Upper lobe of right lung (tissue), 1 donor: ENCODE measurements around the gene CEP131. TPM values are rescaled to one million over a fixed set of nuclear protein-coding genes. Genes with fewer than 3 reads are reported as not detected.

ENCODE experiments used
- ATAC-seq: fragments of 200-7000 bp; cut with Tn5 transposase; one replicate; pipeline ENCODE4 v1.9.1; 2020; ENCODE audit warnings: mild to moderate bottlenecking, moderate library complexity
- DNase-seq: peaks from one replicate; pipeline ENCODE4 v3.0.0-alpha.2; 2020
- H3K27ac ChIP-seq: fragments of 200-600 bp; one replicate; pipeline ENCODE4 v1.8.0; 2022
- H3K27me3 ChIP-seq: fragments of 200-600 bp; one replicate; pipeline ENCODE4 v1.8.0; 2022; ENCODE audit warnings: mild to moderate bottlenecking
- H3K36me3 ChIP-seq: fragments of 200-600 bp; one replicate; pipeline ENCODE4 v1.8.0; 2022
- H3K4me1 ChIP-seq: fragments of 200-600 bp; one replicate; pipeline ENCODE4 v1.8.0; 2022
- H3K4me3 ChIP-seq: fragments of 200-600 bp; one replicate; pipeline ENCODE4 v1.8.0; 2022; ENCODE audit warnings: mild to moderate bottlenecking
- H3K9me3 ChIP-seq: fragments of 200-600 bp; one replicate; pipeline ENCODE4 v1.8.0; 2022
- intact Hi-C: fragments of 100-400 bp; cut with DNase I; formaldehyde crosslinking; loops from one replicate; pipeline ENCODE4 v1.11.0; 2022
- total RNA-seq: library from RNA; stranded (reverse); fragmentation: NEBNext Ultra II Directional; extraction: Animal tissue kit (Norgen Biotek cat#: 25700); gene quantifications from one replicate; pipeline ENCODE4 v1.2.1, GENCODE V29; 2021
- TF ChIP-seq, protein P1 (sequence below): fragments of 200-600 bp; IDR thresholded peaks from one replicate; pipeline ENCODE4 v1.8.0; 2022; ENCODE audit warnings: antibody characterized with exemption
- donor health status: DM: no; HTN: yes; CAD: no; lungs with severe emphysema.

Gene CEP131
- total RNA-seq, 1 donor from 2014 or later = 7.5 TPM

DNA sequence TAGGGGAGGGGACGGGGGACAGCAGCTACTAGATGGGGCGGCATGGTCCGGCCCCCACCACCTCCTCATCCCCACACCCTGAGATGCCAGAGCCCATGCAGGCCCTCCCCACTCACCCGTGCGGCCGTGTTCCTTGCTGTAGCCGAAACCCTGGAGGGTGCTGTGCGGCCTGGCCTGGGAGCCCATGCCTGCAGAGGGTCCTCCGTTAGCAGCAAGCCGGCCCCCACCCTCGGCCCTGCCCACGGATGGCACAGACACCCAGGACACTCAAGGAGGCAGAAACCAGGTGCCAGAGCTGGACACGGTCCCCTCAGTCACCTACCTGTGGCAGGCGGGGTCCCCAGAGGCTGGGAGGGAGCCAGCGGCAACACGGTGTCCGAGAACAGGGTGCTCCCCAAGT lies 10.6 kb upstream of the CEP131 start:
- Histone ChIP-seq H3K9me3 (no peaks in the 10 kb centered on the region), H3K27me3 (no peaks in the 10 kb centered on the region), H3K4me1 (peaks cover 13% of the 10 kb centered on the region), H3K27ac (no peak overlapping the region), H3K36me3 (peaks cover 39% of the 10 kb centered on the region), H3K4me3 (no peak overlapping the region)
- TF ChIP-seq, protein P1, sequence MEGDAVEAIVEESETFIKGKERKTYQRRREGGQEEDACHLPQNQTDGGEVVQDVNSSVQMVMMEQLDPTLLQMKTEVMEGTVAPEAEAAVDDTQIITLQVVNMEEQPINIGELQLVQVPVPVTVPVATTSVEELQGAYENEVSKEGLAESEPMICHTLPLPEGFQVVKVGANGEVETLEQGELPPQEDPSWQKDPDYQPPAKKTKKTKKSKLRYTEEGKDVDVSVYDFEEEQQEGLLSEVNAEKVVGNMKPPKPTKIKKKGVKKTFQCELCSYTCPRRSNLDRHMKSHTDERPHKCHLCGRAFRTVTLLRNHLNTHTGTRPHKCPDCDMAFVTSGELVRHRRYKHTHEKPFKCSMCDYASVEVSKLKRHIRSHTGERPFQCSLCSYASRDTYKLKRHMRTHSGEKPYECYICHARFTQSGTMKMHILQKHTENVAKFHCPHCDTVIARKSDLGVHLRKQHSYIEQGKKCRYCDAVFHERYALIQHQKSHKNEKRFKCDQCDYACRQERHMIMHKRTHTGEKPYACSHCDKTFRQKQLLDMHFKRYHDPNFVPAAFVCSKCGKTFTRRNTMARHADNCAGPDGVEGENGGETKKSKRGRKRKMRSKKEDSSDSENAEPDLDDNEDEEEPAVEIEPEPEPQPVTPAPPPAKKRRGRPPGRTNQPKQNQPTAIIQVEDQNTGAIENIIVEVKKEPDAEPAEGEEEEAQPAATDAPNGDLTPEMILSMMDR = no peak
- intact Hi-C loops = no loop called here
- no peak for DNase-seq
- ATAC-seq = no peak

DNA sequence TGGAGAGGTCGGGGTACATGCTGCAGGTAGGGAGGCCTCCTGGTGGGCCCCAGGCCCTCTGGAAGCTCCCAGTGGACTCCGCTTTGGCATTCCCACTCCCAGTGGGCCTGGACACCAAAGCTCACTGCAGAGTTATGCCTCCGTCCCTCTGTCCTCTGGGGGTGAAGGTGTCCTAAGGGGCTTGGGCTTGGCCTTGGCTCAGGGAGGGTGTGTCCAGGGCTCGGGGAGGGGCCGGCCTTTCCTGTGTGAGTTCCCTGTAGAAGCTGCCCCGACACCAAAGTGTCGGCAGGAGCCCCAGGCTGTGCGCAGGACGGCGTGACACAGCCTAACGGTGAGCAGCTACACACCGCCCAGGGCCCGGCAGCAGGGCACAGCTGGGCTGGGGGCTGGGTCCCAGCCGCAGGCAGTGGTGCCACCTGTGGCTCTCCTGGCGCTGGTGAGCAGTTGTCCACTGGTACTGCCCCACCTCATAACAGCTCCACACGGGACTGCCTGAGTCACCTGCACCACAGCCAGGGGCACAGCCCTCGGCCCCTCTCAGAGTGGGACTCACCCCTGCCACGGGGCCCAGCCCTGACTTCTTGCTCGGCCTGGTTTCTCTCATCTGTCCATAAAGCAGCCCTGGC lies 10.0 kb upstream of the CEP131 start:
- Histone ChIP-seq H3K9me3 (no peaks in the 10 kb centered on the region), H3K27ac (no peak overlapping the region), H3K36me3 (peaks cover 39% of the 10 kb centered on the region), H3K27me3 (no peaks in the 10 kb centered on the region), H3K4me3 (no peak overlapping the region), H3K4me1 (peaks cover 8% of the 10 kb centered on the region)
- TF ChIP-seq, protein P1 = no peak
- DNase-seq (no peak), ATAC-seq (no peak)
- intact Hi-C loops = no loop called here

DNA sequence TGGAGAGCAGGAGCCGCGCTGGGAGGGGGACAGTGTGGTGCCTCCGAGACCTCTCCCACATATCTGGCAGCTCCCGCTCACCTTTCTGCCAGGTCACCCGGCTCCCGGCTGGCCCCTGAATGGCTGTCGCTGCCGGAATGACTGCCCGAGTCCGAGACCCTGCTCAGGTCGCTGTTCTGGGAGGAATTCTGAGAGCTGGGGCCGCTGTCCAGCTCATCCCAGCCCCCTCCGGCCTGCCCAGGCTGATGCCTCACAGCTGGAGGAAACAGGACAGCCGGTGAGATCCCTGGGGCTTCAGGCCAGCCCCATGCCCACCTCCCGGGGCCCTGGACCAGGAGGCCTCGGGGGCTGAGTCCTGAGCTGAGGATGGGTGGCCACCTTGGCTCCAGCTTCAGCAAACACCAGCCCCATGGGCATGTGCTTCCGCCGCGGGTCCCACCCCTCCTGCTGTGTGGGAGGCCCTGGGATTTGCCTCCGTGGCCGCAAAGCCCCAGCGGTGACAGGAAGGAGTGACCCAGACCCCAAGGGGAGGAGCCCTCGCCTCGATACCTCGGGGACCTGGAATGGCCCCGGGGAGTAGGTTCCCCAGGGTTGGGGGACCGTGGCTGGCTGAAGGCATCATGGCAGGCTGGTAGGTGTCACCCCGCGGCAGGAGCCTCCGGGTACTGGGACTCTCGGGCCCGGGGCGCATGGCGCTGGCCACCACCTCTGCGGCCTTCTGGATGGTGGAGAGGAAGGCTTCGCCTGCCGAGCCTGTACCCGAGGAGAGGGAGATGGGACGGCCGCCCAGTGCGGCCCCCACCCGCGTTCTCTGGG lies 9.2 kb upstream of the CEP131 start:
- intact Hi-C loops = no loop called here

DNA sequence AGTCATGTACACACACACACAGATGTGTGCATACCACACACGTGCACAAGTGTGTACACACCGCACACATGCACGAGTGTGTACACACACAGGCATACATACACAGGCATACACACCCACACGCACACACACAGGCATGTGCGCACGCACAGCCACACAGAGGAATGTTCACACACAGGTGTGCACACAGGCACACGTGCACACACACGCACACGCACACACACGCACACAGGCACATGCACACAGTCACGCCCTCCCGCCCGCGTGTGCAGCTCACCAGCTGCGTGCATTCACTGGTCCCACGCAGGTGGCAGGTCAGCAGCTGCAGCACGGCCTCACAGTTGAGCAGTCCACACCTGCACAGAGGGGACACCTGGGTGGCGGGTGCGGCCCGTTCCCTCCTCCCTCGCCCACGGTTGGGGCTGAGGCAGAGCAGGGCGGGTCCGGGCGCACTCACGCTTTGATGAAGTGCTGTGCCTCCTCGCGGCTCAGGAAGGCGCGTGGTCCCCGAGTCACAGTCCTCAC lies 8.4 kb upstream of the CEP131 start:
- H3K9me3 ChIP-seq = no peaks in the 10 kb centered on the region
- no peaks in the 10 kb centered on the region for H3K4me1 ChIP-seq
- H3K4me3 ChIP-seq = no peak overlapping the region
- peaks cover 39% of the 10 kb centered on the region for H3K36me3 ChIP-seq
- H3K27me3 ChIP-seq = no peaks in the 10 kb centered on the region
- intact Hi-C loops = no loop called here
- ATAC-seq = no peak
- TF ChIP-seq, protein P1 = no peak
- H3K27ac ChIP-seq = no peak overlapping the region
- no peak for DNase-seq

More for the DNA sequence above, 9.2 kb upstream of the CEP131 start:
- no peak overlapping the region for H3K4me3 ChIP-seq
- no peak overlapping the region for H3K27ac ChIP-seq
- no peaks in the 10 kb centered on the region for H3K27me3 ChIP-seq
- H3K36me3 ChIP-seq = peaks cover 39% of the 10 kb centered on the region
- TF ChIP-seq, protein P1 = no peak
- ATAC-seq = no peak
- no peak for DNase-seq
- no peaks in the 10 kb centered on the region for H3K9me3 ChIP-seq
- peaks cover under 1% of the 10 kb centered on the region for H3K4me1 ChIP-seq

DNA sequence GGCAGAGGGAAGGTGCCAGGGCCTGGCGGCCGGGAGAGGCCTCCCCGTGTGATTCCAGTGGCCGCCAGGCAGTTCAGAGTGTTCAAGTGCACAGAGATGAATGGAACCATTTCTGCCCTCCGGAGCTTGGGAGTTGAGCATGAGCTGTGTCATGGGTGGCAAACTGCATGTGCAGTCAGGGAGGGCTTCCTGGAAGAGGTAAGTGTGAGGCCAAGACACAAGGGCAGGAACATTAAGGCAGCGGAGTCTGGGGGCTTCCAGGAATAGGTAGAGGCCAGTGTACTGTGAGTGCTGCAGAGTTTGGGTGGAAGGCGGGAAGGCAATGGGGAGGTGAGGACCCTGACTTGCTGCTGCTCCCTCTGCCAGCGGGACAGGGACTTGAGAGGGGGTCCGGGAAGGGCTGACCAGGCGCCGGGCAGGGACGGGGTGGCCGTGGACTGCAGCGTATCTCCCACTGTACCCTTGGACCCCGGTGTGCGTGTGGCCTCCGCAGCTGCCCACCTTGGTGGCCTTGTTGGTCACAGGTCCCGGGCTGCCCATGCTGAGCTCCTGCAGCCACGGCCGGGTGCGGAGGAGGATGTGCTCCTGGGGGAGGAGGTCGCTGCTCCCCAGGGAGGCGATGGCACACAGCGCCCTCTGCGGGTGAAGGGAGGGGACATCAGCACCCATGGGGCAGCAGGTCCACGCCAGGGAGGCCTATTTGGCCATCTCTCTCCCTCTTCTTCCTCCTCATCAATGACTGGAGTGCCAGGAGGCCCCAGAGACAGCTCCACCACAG lies 7.5 kb upstream of the CEP131 start:
- Histone ChIP-seq H3K27ac (no peak overlapping the region), H3K4me1 (no peaks in the 10 kb centered on the region), H3K36me3 (peaks cover 39% of the 10 kb centered on the region), H3K4me3 (no peak overlapping the region), H3K9me3 (no peaks in the 10 kb centered on the region), H3K27me3 (no peaks in the 10 kb centered on the region)
- ATAC-seq = peak; percentile 4
- TF ChIP-seq, protein P1 = peak; percentile 22
- no peak for DNase-seq
- intact Hi-C loops = no loop called here
